Measurements from ENCODE around the gene GIGYF2. TPM values are rescaled to one million over a fixed set of nuclear protein-coding genes. Genes with fewer than 3 reads are reported as not detected.

The GIGYF2 gene
- total RNA-seq, 1 experiment from 2014 or later = 71.1 TPM

GRCh38 chr2:232890896-232891601 is 193.9 kb downstream of the GIGYF2 start:
- Mint-ChIP-seq H3K36me3 (ENCODE audit: insufficient read depth, unreplicated experiment) (peaks cover 5% of the 10 kb centered on the region), H3K4me1 (ENCODE audit: insufficient read depth, unreplicated experiment) (peaks cover 20% of the 10 kb centered on the region), H3K27ac (ENCODE audit: low read depth, unreplicated experiment) (no peak overlapping the region), H3K4me3 (ENCODE audit: unreplicated experiment) (peak overlapping the region; percentile 63), H3K27me3 (ENCODE audit: insufficient read depth, unreplicated experiment) (no peaks in the 10 kb centered on the region), H3K9me3 (ENCODE audit: unreplicated experiment) (no peaks in the 10 kb centered on the region)
- TF ChIP-seq CTCF (IDR thresholded peaks at IDR 0.05; ENCODE audit: unreplicated experiment) = no peak
- CTCF ChIA-PET = interaction anchor here (0.5 to 0.6 kb wide), 2 partner anchors 159 to 275 kb away, joined by 3 read pairs; no protein-coding TSS in a partner anchor
- intact Hi-C loops (cut with micrococcal nuclease) = no loop called here
- peak; percentile 80 for DNase-seq (ENCODE audit: unreplicated experiment)
- no TSS peak for BruUV-seq (replicated peaks)
- POLR2A ChIA-PET = no interaction called here

GRCh38 chr2:232891621-232892071 is 194.5 kb downstream of the GIGYF2 start:
- no peaks in the 10 kb centered on the region for H3K27me3 Mint-ChIP-seq (ENCODE audit: insufficient read depth, unreplicated experiment)
- CTCF ChIA-PET = interaction anchor here (0.5 kb wide), 1 partner anchor 158 kb away, joined by 3 read pairs; no protein-coding TSS in a partner anchor
- H3K4me3 Mint-ChIP-seq (ENCODE audit: unreplicated experiment) = no peak overlapping the region
- peaks cover 20% of the 10 kb centered on the region for H3K4me1 Mint-ChIP-seq (ENCODE audit: insufficient read depth, unreplicated experiment)
- TF ChIP-seq CTCF (IDR thresholded peaks at IDR 0.05; ENCODE audit: unreplicated experiment) = no peak
- H3K36me3 Mint-ChIP-seq (ENCODE audit: insufficient read depth, unreplicated experiment) = peaks cover 5% of the 10 kb centered on the region
- intact Hi-C loops (cut with micrococcal nuclease) = no loop called here
- peak; percentile 73 for DNase-seq (ENCODE audit: unreplicated experiment)
- no peaks in the 10 kb centered on the region for H3K9me3 Mint-ChIP-seq (ENCODE audit: unreplicated experiment)
- POLR2A ChIA-PET = no interaction called here
- BruUV-seq (replicated peaks) = no TSS peak
- H3K27ac Mint-ChIP-seq (ENCODE audit: low read depth, unreplicated experiment) = no peak overlapping the region

GRCh38 chr2:232892221-232892620 is 195.1 kb downstream of the GIGYF2 start:
- CTCF ChIA-PET = no interaction called here
- no TSS peak for BruUV-seq (replicated peaks)
- H3K27me3 Mint-ChIP-seq (ENCODE audit: insufficient read depth, unreplicated experiment) = no peaks in the 10 kb centered on the region
- peaks cover 20% of the 10 kb centered on the region for H3K4me1 Mint-ChIP-seq (ENCODE audit: insufficient read depth, unreplicated experiment)
- POLR2A ChIA-PET = no interaction called here
- peaks cover 5% of the 10 kb centered on the region for H3K36me3 Mint-ChIP-seq (ENCODE audit: insufficient read depth, unreplicated experiment)
- no peaks in the 10 kb centered on the region for H3K9me3 Mint-ChIP-seq (ENCODE audit: unreplicated experiment)
- no peak overlapping the region for H3K4me3 Mint-ChIP-seq (ENCODE audit: unreplicated experiment)
- no peak overlapping the region for H3K27ac Mint-ChIP-seq (ENCODE audit: low read depth, unreplicated experiment)
- intact Hi-C loops (cut with micrococcal nuclease) = no loop called here
- no peak for TF ChIP-seq CTCF (IDR thresholded peaks at IDR 0.05; ENCODE audit: unreplicated experiment)
- no peak for DNase-seq (ENCODE audit: unreplicated experiment)

- H3K9me3 Mint-ChIP-seq (ENCODE audit: unreplicated experiment) = no peaks in the 10 kb centered on the region
- ChIA-PET POLR2A (interaction anchor here (0.7 kb wide), 1 partner anchor 52 kb away, joined by 3 read pairs; no protein-coding TSS in a partner anchor), CTCF (no interaction called here)
- no peak overlapping the region for H3K4me3 Mint-ChIP-seq (ENCODE audit: unreplicated experiment)
- intact Hi-C loops (cut with micrococcal nuclease) = no loop called here
- peaks cover 5% of the 10 kb centered on the region for H3K36me3 Mint-ChIP-seq (ENCODE audit: insufficient read depth, unreplicated experiment)
- no peak for TF ChIP-seq CTCF (IDR thresholded peaks at IDR 0.05; ENCODE audit: unreplicated experiment)
- BruUV-seq (replicated peaks) = no TSS peak
- H3K27ac Mint-ChIP-seq (ENCODE audit: low read depth, unreplicated experiment) = no peak overlapping the region
- H3K4me1 Mint-ChIP-seq (ENCODE audit: insufficient read depth, unreplicated experiment) = peaks cover 20% of the 10 kb centered on the region
- no peaks in the 10 kb centered on the region for H3K27me3 Mint-ChIP-seq (ENCODE audit: insufficient read depth, unreplicated experiment)
- no peak for DNase-seq (ENCODE audit: unreplicated experiment)
These were observed 195.7 kb downstream of the GIGYF2 start for GRCh38 chr2:232892843-232893242.

Measured in MCF 10A (cell line).